Fibroblast of skin of back (primary cell): ENCODE measurements around the gene NOS1AP.
A peak's percentile ranks its signal among the peaks of the same experiment; 100 is the strongest.
"Not testable (repeated sequence)": the region's sequence is repeated elsewhere in the genome, so short reads cannot be mapped to it uniquely, and the experiment has no call there.

ENCODE experiments used
- DNase-seq: peaks from one replicate; pipeline ENCODE4 v3.0.0-alpha.2; 2013

Gene NOS1AP

DNA sequence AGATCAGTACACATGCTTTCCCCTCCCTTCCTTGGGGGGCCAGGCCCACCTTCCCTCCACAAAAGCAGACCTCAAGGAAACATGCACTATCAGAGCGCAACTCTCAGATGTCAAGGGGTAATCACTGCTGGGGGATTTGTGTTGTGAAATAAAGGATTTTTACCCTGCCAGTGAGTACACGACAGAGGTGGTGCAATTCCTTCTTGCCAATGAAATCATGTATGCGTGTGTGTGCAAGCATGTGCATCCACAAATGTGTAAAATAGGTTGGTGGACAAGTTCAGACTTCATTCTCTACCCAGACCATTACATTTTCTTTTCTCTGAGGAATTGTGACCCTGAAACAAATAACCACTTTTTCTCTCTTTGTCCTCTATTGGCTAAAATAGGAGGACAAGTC lies 9.8 kb upstream of the NOS1AP start:
- DNase-seq: no peak

DNA sequence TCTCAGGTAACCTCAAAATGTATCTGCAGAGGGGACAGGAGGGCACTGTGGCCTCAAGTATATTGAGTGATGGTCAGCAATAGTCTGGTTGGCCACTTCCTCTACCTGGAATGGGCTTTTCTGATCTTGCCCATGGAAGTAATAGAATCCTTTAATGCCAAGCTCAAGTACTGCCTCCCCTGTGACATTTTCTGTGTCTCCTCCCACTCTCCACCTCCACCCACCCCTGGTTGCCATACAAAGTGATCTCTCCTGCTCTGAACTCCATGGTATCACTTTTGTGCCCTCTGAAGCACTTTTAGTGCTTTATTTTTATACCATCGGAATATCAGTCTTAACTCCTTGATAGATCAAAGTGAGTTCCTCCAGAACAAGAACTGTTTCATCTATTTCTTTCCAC lies 9.2 kb upstream of the NOS1AP start:
- no peak for DNase-seq

DNA sequence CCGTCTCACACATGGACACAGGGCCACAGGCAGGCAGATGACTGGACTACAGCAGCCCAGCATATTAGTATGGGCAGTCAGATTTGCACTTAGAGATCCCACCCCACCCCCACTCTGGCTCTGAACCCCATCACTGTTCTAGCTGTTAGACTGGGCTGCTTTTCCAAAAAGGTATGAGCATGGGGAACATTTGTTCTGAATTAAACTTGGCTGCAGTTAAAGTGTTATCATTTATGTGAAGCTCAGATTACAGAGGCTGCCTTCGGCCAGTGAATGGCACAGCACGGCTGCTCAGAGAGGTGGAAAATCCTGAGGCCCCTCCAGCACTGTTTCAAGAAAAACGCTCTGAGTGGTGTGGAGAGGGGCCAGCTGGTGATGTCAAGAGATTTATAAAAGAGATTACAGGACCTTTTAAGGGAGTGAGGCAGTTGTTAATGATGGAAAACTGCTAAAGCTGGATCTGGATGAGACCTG lies 6.9 kb upstream of the NOS1AP start:
- DNase-seq: no peak

DNA sequence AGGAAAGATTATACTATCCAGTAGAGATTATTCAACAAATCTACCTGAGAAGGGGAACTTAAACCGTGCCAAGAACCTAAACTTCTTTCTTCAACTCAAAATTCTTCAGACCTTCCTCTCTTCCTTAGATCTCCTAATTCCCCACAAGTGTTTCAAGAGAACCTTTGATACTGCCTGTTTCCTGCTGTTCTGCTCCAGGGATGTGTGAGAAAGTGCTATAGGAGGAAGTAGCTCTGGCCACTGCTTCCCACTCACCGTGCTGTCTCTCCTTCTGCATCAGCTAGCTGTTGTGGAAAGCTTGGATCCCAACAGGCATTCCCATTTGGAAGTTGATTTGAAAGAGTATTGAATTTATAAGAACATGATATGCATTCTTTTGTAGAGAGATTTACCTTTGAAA lies 4.5 kb upstream of the NOS1AP start:
- DNase-seq: no peak

DNA sequence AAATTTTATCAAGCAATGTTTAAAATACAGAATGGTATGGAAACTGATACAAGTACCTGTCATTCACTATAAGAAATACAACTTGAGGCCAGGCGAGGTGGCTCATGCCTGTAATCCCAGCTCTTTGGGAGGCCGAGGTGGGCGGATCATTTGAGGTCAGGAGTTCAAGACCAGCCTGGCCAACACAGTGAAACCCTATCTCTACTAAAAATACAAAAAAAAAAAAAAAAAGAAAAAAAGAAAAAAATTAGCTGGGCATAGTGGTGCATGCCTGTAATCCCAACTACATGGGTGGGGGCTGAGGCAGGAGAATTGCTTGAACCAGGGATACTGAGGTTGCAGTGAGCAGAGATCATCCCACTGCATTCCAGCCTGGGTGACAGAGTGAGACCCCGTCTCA lies 2.7 kb upstream of the NOS1AP start:
- DNase-seq: not testable (repeated sequence)

DNA sequence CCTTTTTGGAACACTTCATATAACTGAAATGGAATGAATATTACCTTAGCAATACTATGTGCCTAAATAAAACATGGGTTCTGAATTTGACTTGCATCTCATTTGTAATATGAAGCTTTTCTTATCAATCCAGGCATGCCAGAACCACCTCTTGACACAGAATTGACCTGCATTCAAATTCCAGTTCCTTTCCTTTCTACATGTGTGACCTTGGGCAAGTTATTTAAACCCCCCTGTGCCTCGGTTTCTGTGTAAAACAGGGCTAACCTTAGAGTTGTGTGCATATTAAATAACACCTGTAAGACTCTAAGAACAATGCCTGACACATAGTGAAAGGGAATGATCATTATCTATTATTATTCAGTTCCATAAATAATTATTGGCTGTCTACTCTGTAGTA lies 2.0 kb upstream of the NOS1AP start:
- no peak for DNase-seq

DNA sequence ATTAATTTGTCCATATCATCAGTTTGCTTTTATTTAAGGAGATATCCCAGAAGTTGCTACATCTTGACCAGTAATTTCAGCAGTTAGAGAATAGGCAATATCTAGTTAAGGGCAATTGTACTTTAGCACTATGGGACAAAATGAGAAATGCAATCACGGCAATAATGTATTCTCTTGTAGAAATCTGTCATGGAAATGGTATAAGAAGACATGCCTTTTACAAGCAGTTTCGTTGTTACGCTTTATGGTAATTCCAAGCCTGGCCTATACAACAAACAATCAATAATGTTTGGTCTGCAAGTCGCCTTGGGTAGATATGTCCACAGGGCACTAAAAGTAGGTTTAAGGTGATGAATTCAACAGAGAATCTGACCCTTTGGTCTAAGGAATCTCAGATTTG lies 1.2 kb upstream of the NOS1AP start:
- no peak for DNase-seq

DNA sequence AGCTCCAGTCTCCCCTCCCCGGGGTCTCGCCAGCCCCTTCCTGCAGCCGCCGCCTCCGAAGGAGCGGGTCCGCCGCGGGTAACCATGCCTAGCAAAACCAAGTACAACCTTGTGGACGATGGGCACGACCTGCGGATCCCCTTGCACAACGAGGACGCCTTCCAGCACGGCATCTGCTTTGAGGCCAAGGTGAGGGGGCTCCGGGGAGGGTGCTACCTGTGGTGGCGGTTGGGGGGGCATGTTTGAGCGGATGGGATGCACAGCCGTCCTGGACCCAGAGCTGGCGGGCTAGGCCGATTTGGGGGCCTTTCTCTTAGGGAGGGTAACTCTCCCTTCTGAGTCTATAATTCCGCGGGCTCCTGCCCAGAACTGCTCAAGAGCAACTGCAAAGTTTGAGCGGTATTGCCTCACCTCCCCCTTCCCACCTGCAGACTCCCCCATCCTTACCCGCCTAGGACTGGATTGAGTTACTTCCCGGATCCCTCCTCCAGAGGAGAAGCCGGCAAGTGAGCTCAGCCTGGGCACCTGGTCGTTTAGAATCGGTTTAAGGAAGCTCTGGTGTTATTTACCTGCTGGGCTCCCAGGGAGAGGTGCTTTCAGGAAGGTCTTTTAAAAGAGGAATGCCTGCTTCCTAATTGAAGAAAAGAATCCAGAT lies 730 bp downstream of the NOS1AP start:
- DNase-seq: no peak

DNA sequence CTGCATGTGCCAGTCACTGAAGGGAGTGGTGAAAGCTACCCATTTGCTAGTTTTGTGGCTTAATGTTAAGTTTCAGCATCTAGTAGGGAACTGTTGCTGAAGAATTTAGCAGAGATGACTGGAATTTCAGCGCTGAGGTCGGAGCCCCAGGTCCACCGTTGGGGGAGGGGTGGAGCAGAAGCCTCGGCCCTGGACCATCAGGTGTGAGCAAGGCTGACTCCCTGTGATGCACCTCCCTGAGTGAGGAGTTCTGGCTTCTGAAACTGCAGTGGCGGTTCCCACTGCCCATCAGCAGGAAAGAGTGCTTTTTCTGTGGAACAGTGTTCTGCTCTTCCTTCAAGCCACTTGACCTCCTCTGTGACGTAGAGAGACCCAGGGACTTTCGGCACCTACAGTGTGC lies 1.3 kb downstream of the NOS1AP start:
- no peak for DNase-seq

DNA sequence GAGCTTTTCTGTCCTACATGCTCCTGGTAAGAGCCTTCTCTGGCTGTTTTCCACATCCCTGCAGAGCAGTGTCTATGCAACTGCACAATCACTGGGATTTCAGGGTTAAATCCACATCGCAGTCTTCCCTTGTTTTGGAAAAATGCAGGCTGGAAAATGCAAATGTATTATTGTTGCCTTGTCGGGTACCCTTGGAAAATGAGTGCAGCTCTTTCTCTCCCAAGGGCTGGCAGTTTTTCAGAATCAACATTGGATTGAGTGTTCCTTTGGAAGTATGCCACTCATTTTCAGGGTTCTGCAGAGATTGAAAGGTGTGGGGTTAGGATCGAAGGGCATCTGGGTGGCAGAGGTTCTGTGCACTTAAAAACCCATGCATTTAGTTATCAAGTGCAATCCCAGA lies 3.2 kb downstream of the NOS1AP start:
- no peak for DNase-seq

DNA sequence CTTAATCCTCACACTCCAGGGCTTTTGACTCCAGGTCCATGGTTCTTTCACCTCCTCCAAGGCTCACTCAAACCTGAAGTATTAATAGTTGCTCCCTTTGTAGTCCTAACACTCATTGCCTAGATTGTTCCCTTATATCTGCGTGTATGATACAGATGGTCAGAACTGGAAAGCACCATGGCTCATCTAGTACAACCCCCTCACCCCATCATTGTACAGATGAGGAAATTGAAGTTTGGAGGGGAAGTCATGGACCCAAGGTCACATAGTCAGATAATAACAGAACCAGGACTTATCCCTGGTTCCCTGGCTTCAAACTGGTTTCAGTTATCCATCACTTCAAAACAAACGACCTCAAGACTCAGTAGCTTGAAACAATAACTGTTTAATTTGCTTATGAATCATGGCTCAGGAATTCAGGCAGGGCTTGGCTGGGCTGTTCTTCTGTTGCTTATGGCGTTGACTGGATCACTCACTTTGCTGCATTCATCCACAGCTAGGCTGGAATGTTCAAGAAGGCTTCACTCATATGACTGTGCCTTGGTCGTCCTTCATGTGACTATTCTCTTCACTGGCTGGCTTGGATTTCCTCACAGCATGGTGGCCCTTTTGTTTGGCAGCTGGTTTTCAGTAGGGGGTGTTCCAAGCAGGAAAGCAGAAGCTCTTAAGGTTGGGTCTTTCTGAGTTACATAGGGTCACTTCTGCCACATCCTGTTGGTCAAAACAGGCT lies 5.0 kb downstream of the NOS1AP start:
- DNase-seq: peak; percentile 30

DNA sequence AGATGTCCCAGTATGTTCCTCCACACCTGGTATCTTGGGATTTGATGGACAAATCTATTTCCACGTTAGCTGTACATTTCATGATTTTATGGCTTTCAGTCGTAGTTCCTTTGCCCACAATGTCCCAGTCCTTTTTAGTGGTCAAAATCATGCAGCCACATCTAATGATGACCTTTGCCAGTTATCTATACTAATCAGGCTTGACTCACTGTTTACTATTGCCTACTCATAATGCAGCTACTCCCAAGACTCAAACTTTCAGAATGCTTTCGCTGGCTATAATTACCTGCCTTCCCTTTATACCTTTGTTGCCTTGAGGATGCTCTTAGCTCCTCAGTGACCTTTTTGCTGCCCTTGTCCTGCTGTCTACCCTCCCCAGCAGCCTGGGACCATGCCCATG lies 6.4 kb downstream of the NOS1AP start:
- no peak for DNase-seq

DNA sequence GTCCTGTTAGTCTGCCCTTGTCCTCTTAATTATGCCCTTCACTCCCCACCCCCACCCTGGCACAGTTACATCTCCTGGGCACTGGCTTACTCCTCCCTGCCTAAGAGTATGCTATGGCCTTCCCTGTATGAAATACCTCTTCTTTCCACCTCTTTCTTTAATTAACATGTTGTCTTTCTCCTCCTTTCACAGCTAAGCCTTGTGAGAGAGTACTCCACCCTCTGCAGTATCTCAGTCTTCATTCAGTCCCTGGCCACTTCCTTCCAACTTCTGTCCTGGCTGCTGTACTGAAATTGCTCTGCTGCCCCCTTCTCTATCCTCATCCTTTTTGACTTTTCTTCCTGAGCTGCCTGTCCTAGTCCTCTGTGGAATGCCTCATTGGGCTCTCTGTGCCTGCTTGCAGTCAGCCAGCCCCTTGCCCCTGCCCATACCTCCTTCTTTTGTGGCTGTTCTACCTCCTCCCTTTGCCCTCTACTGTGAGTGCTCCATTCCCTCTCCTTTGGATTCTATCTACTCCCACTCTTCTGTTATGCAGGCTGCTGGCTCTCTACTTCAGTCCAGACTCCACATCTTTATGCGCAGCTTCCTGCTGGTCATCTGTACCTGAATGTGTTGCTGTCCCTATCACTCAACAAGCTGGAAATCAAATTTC lies 8.3 kb downstream of the NOS1AP start:
- DNase-seq: no peak

DNA sequence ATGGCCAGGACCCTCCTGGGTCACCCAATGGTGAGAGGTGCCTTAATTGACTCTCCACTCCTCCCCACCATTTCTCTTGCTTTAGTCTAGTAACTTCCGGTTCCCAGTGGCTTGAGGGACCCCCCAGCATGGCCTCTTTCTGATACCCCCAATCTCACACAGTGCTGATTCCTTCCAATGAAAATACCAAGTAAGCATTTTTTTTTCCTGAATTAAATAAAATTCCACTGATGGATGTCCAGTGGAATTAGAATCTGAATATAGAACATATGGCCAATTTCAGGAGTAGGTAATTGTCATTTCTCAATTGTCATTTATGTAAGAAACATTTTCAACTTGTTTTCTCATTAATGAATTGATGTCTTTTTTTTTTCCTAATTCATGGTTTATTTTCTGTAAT lies 9.5 kb downstream of the NOS1AP start:
- no peak for DNase-seq

DNA sequence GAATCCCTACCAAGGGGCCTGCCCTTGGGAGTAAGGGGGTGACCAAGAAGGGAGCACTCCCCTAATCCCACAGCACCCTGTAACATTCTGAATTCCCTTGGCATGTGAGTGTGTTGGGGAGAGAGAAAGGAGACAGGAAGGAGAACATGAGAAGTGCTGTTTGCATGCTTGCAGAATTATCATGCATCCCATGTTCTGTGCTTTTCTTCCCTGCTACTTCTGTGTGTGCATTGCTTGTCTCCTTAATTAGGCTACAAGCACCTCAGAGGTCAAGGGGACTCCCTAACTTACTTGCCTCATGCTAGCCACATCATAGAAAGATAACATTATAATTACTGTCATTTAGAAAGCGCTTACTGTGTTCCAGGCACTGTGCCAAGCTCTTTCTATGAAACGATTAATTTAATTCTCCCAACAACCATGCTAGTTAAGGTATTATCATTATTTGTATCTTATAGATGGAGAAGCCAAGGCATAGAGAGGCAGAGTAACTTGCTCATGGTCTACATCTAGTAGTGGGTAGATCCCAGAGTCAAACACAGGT lies 11.1 kb downstream of the NOS1AP start:
- DNase-seq: no peak

DNA sequence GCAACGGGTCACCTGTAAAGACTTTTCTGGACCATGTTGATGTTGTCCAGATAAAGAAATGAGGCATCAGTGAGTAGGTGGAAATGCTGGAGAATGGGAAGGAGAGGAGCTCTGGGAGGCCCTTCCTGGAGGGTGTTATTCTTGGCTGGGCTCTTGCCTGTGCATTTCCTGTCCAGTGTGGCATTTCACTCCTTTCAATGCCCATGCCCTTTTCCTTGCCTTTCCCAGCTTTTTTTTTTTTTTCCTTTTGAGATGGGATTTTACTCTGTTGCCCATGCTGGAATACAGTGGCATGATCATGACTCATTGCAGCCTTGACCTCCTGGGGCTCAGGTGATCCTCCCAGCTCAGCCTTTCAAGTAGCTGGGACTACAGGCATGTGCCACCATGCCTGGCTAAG lies 11.8 kb downstream of the NOS1AP start:
- peak; percentile 7 for DNase-seq

DNA sequence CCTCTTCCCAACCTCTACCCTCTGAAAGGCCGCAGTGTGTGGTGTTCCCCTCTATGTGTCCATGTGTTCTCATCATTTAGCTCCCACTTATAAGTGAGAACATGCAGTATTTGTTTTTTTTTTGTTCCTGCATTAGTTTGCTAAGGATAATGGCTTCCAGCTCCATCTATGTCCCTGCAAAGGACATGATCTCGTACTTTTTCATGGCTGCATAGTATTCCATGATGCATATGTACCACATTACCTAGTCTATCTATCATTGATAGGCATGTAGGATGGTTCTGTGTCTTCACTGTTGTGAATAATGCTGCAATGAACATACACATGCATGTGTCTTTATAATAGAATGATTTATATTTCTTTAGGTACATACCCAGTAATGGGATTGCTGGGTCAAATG lies 12.6 kb downstream of the NOS1AP start:
- DNase-seq: not testable (repeated sequence)

DNA sequence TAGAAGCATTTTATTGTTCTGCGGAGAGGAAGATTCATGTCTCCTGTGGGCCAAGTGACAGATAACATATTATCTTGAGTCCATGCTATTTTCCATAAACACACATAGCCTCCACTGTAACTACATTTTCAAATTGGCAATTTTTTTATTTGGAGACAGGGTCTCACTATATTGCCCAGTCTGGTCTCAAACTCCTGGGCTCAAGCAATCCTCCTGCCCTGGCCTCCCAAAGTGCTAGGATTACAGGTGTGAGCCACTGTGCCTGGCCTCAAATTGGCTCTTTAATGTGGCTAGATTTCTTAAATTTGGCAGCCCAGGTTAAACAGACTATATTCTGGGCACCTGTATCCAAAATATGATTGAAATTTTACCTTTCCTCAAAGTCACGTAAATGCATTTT lies 13.8 kb downstream of the NOS1AP start:
- DNase-seq: no peak

DNA sequence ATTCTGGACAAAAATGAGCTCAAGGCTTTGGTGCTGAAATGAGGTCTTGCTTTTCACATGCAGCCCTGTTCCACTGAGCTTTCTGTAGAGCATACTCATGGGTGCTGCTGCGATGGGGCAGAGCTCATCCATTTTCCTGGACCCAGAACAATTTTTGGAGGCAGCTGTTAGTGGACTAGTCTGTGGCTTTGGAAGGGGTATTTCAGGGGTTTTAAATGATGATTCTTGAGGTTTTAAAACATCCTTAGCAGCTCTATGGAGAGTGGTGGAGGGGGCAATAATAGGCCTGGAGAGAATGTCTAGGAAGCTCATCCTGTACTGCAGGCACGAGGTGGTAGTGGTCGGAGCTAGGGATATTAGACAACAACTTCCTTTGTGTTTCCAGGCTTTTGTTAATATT lies 16.5 kb downstream of the NOS1AP start:
- DNase-seq: no peak

DNA sequence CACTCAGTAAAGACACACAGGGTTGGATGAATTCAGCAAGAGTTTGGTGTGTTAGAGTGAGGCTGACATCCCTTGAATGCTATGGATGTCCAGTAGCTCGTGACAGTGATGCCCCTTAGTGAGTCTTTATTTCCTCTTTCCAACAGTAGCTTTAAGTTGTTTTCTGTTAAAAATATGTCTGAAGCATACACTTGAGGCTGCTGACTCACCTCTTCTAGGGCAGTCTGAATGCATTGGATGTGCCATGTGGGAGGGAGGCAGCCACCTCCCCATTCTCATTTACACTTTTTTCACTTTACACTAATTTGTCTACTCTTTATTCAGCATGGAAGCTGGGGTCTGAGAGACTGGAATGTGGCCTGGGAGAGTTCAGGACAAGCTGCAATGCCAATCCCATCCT lies 17.6 kb downstream of the NOS1AP start:
- no peak for DNase-seq

DNA sequence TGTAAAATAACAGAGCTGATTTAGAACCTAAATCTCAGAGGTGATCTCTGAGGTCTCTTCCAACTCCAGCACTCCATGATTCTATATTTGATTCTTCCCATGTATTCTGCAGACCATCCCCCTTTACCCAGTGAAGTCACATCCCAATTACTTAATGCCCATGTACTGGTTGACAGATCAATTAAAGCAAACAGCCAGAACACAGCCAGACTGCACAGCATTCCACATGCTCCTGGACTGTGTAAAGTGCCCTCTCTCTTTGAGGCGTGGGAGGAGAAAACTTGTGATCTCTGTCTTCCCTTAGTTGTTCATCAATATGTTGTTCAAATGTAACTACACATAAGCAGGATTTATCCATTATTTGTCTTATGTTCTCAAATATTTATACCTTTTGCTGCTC lies 18.1 kb downstream of the NOS1AP start:
- DNase-seq: no peak

DNA sequence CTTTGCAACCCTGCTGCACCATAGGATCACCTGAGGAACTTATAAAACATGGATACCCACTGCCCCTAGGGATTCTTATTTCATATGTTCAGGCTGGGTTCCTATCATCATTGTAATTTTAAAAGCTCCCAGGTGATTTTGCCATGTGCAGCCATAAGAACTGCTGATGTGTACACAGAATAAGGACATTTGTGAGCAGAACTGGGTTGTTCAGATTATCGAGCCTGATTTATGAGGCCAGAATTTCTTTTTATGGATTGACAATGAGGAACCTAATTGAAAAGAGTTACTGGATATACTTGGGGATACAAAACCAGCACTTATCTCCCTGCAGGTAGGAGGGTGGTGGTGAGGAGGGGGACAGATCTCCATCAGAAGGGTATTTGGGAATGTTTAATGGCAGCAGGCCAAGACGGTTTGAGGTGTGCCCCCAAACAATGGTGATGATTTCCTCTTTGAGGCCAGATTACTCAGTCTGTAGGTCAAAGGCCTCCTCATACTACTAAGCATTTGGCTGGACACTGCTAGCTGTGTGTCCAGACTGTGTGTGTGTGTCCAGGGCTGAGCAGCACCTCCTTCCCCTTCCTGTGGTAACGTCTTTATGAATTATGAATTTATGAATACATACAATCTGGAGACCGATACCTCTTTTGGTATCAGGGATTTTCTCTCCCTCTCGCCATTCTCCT lies 18.9 kb downstream of the NOS1AP start:
- no peak for DNase-seq

DNA sequence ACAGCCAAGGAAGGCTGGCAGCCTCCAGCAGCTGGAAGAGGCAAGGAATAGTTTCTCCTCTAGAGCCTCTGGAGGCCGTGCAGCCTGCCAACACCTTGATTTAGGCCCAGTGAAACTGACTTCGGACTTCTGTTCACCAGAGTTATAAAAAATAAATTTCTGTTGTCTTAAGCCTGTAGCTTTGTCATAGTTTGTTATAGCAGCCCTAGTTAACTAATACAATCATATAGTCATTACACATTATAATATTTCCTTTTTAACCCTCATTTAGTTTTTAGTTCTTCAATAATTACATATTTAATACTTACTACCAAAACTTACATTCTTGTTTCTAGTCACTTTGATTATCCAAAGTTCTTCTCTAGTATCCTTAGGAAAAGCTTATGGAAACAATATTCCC lies 20.3 kb downstream of the NOS1AP start:
- DNase-seq: no peak
